Measurements from ENCODE around the gene NCBP1.

NCBP1 gene

DNA sequence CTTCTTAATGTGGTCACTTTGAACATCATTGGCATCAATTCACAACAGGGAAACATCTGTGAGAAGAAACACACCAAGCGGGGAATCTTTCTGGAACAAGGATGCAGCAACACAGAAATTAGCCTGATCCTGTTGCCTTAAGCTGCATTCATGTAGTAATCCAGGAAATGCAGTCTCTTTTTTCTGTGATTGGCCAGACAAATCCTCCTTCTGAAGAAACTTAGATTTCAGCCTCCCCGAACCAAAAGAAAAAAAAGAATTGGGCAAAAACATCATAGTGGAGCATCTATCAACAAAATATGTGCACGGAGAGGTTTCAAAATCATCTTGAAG is 70.7 kb downstream of the NCBP1 start:
- no peak for TF ChIP-seq SIN3A (IDR thresholded peaks at IDR 0.05; ENCODE audit: borderline replicate concordance, insufficient read depth, low read length)

GRCh38 chr9:97704851-97705250 is 71.2 kb downstream of the NCBP1 start:
- no peak for TF ChIP-seq TAF1 (IDR thresholded peaks at IDR 0.05; ENCODE audit: borderline replicate concordance, insufficient read depth, low read length)
- TF ChIP-seq SIN3A (IDR thresholded peaks at IDR 0.05; ENCODE audit: borderline replicate concordance, insufficient read depth, low read length), result no peak
- TF ChIP-seq REST (IDR thresholded peaks at IDR 0.05; ENCODE audit: insufficient read depth in 1 of 2, low read depth in 2 of 2, low read length in 2 of 2), result no peak
- no peak for TF ChIP-seq FOXP2 (optimal IDR thresholded peaks at IDR 0.05; ENCODE audit: borderline replicate concordance, extremely low read depth, extremely low read length, insufficient read depth)
- TF ChIP-seq POLR2AphosphoS5 (IDR thresholded peaks at IDR 0.05; ENCODE audit: low read depth, low read length), result no peak

DNA sequence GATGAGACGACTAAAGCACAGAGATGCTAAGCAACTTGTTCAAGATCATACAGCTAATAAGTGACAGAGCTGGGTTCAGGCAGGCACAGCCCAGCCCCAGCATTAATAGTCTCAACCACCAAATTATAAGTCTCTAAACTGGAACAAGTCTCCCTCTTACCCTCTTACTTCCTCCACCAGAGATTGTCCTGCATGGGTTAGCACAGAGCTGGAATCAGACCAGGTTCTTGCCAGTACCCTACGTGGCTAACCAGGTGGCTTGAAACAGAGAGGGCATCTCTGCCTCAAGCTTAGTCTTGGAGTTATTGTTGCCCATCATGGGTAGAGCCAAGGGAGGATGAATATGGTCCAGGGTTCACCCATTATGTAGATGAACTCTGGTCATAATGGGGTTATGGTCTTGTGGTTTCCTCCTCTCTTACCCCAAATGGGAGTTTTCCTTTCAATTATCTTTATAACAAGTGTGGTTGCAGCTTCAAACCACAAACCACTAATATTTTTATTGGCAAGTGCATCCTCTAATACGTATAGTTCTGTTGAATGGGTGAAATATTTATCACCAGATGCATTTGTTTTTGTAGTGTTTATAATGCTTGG is 71.8 kb downstream of the NCBP1 start:
- TF ChIP-seq TAF1 (IDR thresholded peaks at IDR 0.05; ENCODE audit: borderline replicate concordance, insufficient read depth, low read length), result no peak
- no peak for TF ChIP-seq REST (IDR thresholded peaks at IDR 0.05; ENCODE audit: insufficient read depth in 1 of 2, low read depth in 2 of 2, low read length in 2 of 2)
- no peak for TF ChIP-seq FOXP2 (optimal IDR thresholded peaks at IDR 0.05; ENCODE audit: borderline replicate concordance, extremely low read depth, extremely low read length, insufficient read depth)
- TF ChIP-seq SIN3A (IDR thresholded peaks at IDR 0.05; ENCODE audit: borderline replicate concordance, insufficient read depth, low read length), result no peak
- TF ChIP-seq POLR2AphosphoS5 (IDR thresholded peaks at IDR 0.05; ENCODE audit: low read depth, low read length), result no peak

GRCh38 chr9:97706246-97706645 is 72.6 kb downstream of the NCBP1 start:
- TF ChIP-seq FOXP2 (optimal IDR thresholded peaks at IDR 0.05; ENCODE audit: borderline replicate concordance, extremely low read depth, extremely low read length, insufficient read depth) (no peak), TAF1 (IDR thresholded peaks at IDR 0.05; ENCODE audit: borderline replicate concordance, insufficient read depth, low read length) (no peak), POLR2AphosphoS5 (IDR thresholded peaks at IDR 0.05; ENCODE audit: low read depth, low read length) (no peak), SIN3A (IDR thresholded peaks at IDR 0.05; ENCODE audit: borderline replicate concordance, insufficient read depth, low read length) (no peak), REST (IDR thresholded peaks at IDR 0.05; ENCODE audit: insufficient read depth in 1 of 2, low read depth in 2 of 2, low read length in 2 of 2) (no peak)

- TF ChIP-seq FOXP2 (optimal IDR thresholded peaks at IDR 0.05; ENCODE audit: borderline replicate concordance, extremely low read depth, extremely low read length, insufficient read depth), result no peak
- TF ChIP-seq SIN3A (IDR thresholded peaks at IDR 0.05; ENCODE audit: borderline replicate concordance, insufficient read depth, low read length), result no peak
- no peak for TF ChIP-seq POLR2AphosphoS5 (IDR thresholded peaks at IDR 0.05; ENCODE audit: low read depth, low read length)
- TF ChIP-seq TAF1 (IDR thresholded peaks at IDR 0.05; ENCODE audit: borderline replicate concordance, insufficient read depth, low read length), result no peak
- TF ChIP-seq REST (IDR thresholded peaks at IDR 0.05; ENCODE audit: insufficient read depth in 1 of 2, low read depth in 2 of 2, low read length in 2 of 2), result no peak
Observed at GRCh38 chr9:97710356-97711222, 77.0 kb downstream of the NCBP1 start.
